ENCODE results near the gene SNPH.
"Not testable (repeated sequence)": the region's sequence is repeated elsewhere in the genome, so short reads cannot be mapped to it uniquely, and the experiment has no call there.

Gene SNPH, protein sequence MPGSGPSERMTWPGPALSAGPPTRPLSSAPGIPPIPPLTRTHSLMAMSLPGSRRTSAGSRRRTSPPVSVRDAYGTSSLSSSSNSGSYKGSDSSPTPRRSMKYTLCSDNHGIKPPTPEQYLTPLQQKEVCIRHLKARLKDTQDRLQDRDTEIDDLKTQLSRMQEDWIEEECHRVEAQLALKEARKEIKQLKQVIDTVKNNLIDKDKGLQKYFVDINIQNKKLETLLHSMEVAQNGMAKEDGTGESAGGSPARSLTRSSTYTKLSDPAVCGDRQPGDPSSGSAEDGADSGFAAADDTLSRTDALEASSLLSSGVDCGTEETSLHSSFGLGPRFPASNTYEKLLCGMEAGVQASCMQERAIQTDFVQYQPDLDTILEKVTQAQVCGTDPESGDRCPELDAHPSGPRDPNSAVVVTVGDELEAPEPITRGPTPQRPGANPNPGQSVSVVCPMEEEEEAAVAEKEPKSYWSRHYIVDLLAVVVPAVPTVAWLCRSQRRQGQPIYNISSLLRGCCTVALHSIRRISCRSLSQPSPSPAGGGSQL

DNA sequence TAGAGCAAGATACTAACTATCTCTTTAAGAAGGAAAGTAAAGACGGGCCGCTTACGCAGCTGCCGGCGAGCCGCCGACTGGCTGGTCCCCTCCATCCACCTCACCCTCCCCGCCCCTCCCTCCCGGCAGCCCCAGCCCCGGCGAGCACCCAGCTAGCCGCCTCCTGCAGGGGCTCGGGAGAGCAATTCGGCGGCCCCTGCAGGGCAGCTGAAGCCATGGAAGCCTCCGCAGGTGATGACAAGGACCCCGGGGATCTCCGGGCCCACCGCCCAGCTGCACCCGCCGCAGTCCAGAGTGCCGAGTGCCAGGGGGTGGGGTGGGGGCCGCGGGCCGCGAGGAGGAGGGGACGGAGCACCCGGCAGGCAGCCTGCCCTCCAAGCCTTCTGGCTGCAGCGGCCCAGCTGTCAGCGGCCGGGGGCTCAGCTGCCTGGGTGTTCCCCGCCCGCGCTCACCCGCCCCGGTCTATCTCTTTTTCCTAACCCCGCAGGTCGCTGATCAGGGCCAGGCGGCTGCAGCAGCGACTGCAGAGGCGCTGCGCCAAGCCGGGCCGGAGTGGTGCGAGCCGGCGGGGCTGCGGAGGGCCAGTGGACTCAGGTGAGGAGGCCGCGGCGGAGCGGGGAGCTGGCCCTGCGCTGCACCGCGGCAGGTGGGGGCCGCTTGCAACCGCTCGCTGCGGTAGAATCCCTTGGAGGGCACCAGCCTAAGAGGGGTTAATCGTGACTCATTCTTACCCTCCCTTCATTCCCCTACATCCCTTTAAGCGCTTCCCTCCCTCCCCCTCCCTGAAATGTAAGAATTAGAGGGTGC lies at the start of gene SNPH:
SNPH (plus strand) TSS at position 128 of the 807 bp plus-strand sequence. CDS start 29,946 bp downstream, outside the sequence.
- in situ Hi-C loops (cut with HindIII; ENCODE audit: low sequenced_read_pairs): no loop called here
- peak within 1 kb of the TSS; percentile 62 for H3K4me3 ChIP-seq (ENCODE audit: low read depth, low read length)
- DNase-seq (ENCODE audit: low read depth): peak; percentile 36
- TF ChIP-seq, protein P1, sequence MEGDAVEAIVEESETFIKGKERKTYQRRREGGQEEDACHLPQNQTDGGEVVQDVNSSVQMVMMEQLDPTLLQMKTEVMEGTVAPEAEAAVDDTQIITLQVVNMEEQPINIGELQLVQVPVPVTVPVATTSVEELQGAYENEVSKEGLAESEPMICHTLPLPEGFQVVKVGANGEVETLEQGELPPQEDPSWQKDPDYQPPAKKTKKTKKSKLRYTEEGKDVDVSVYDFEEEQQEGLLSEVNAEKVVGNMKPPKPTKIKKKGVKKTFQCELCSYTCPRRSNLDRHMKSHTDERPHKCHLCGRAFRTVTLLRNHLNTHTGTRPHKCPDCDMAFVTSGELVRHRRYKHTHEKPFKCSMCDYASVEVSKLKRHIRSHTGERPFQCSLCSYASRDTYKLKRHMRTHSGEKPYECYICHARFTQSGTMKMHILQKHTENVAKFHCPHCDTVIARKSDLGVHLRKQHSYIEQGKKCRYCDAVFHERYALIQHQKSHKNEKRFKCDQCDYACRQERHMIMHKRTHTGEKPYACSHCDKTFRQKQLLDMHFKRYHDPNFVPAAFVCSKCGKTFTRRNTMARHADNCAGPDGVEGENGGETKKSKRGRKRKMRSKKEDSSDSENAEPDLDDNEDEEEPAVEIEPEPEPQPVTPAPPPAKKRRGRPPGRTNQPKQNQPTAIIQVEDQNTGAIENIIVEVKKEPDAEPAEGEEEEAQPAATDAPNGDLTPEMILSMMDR (IDR thresholded peaks at IDR 0.05; ENCODE audit: low read depth, low read length, missing control alignments): no peak

DNA sequence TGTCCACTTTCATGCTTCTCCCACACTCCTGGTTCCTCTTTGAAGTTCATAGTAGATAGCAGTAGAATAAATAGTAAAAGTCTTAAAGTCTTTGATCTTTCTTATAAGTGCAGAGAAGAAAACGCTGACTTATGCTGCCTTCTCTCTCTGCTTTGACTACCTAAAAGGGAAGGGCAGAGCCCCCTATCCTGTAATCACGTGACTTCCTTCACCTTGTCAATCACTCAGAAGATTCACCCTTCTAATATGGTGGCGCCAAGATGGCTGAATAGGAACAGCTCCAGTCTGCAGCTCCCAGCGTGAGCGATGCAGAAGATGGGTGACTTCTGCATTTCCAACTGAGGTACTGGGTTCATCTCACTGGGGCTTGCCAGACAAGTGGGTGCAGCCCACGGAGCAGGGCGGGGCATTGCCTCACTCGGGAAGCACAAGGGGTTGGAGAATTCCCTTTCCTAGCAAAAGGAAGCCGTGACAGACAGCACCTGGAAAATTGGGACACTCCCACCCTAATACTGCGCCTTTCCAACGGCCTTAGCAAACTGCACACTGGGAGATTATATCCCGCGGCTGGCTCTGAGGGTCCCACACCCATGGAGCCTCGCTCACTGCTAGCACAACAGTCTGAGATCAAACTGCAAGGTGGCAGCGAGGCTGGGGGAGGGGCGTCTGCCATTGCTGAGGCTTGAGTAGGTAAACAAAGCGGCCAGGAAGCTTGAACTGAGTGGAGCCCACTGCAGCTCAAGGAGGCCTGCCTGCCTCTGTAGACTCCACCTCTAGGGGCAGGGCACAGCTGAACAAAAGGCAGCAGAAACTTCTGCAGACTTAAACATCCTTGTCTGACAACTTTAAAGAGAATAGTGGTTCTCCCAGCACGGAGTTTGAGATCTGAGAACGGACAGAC lies 49.3 kb upstream of the SNPH start:
- in situ Hi-C loops (cut with HindIII; ENCODE audit: low sequenced_read_pairs); H3K4me3 ChIP-seq (ENCODE audit: low read depth, low read length); DNase-seq (ENCODE audit: low read depth): not testable (repeated sequence)

- in situ Hi-C loops (cut with HindIII; ENCODE audit: low sequenced_read_pairs); DNase-seq (ENCODE audit: low read depth); H3K4me3 ChIP-seq (ENCODE audit: low read depth, low read length): not testable (repeated sequence)
Measured at GRCh38 chr20:1222750-1223149, 43.3 kb upstream of the SNPH start.

GRCh38 chr20:1224205-1224890 lies 41.7 kb upstream of the SNPH start:
- in situ Hi-C loops (cut with HindIII; ENCODE audit: low sequenced_read_pairs): no loop called here
- no peak overlapping the region for H3K4me3 ChIP-seq (ENCODE audit: low read depth, low read length)
- TF ChIP-seq, protein P1 (IDR thresholded peaks at IDR 0.05; ENCODE audit: low read depth, low read length, missing control alignments): no peak
- DNase-seq (ENCODE audit: low read depth): no peak

- no peak for DNase-seq (ENCODE audit: low read depth)
- in situ Hi-C loops (cut with HindIII; ENCODE audit: low sequenced_read_pairs): no loop called here
- TF ChIP-seq, protein P1 (IDR thresholded peaks at IDR 0.05; ENCODE audit: low read depth, low read length, missing control alignments): no peak
Measured at GRCh38 chr20:1225263-1225782, 40.8 kb upstream of the SNPH start.

GRCh38 chr20:1225783-1226654 lies 40.1 kb upstream of the SNPH start, which contains the start of gene RAD21L1:
Gene RAD21L1 (plus strand): TSS chr20:1226044. CDS start chr20:1228454, 2,410 bp downstream.
- TF ChIP-seq, protein P1 (IDR thresholded peaks at IDR 0.05; ENCODE audit: low read depth, low read length, missing control alignments): no peak
- peak within 1 kb of the TSS; percentile 43 for H3K4me3 ChIP-seq (ENCODE audit: low read depth, low read length)
- in situ Hi-C loops (cut with HindIII; ENCODE audit: low sequenced_read_pairs): no loop called here
- DNase-seq (ENCODE audit: low read depth): peak; percentile 31

More at GRCh38 chr20:1225263-1225782, 40.8 kb upstream of the SNPH start:
- peak overlapping the region; percentile 35 for H3K4me3 ChIP-seq (ENCODE audit: low read depth, low read length)
